Breast epithelium (tissue), 4 donors: Measurements from ENCODE around the gene FOXA2. TPM values are rescaled to one million over a fixed set of nuclear protein-coding genes. Genes with fewer than 3 reads are reported as not detected.

ENCODE experiments used
- DNase-seq, 2 donors: peaks; one replicate each; pipeline ENCODE4 v3.0.0-alpha.2; 2019; ENCODE audit warnings: low spot score in 2 of 2
- H3K27ac ChIP-seq, 2 donors: fragments of 200-600 bp; sonication (generic) in 1 of 2; one replicate each; pipeline ENCODE4 v1.5.1; 2016 to 2019; ENCODE audit warnings: mild to moderate bottlenecking in 1 of 2
- H3K27me3 ChIP-seq, 2 donors: fragments of 200-600 bp; sonication (generic) in 1 of 2; one replicate each; pipeline versions ENCODE4 v1.5.1 to v1.6.0; 2017 to 2019; ENCODE audit warnings: control low read depth in 1 of 2, mild to moderate bottlenecking in 1 of 2
- H3K36me3 ChIP-seq: fragments of 200-600 bp; one replicate; pipeline ENCODE4 v1.5.1; 2019
- H3K4me1 ChIP-seq, 2 donors: fragments of 200-600 bp; sonication (generic); one replicate each; pipeline ENCODE4 v1.5.1; 2016 to 2019; ENCODE audit warnings: control low read depth in 1 of 2
- H3K4me3 ChIP-seq, 3 donors: fragments of 200-600 bp; sonication (generic); 1 replicate in 2 of 3; 2 replicates in 1 of 3; pipeline ENCODE4 v1.5.1; 2016 to 2019; ENCODE audit warnings: mild to moderate bottlenecking in 3 of 3, moderate library complexity in 2 of 3
- H3K9me3 ChIP-seq, 2 donors: fragments of 200-600 bp; sonication (generic) in 1 of 2; one replicate each; pipeline ENCODE4 v1.5.1; 2016 to 2019; ENCODE audit warnings: control low read depth in 1 of 2
- POLR2A ChIP-seq: fragments of 450-650 bp; IDR thresholded peaks from one replicate; pipeline ENCODE4 v1.6.1; 2016; ENCODE audit warnings: antibody characterized with exemption, mild to moderate bottlenecking, moderate library complexity
- POLR2AphosphoS5 ChIP-seq, 3 donors: sonication (generic); formaldehyde crosslinking; IDR thresholded peaks; one replicate each; pipeline ENCODE4 v1.6.1; 2017; ENCODE audit warnings: antibody characterized with exemption in 3 of 3
- intact Hi-C: fragments of 100-400 bp; cut with DNase I; formaldehyde crosslinking; loops from one replicate; pipeline ENCODE4 v1.15.1; 2023; ENCODE audit warnings: low total_unique reads
- total RNA-seq, 3 donors: library from RNA; depleted of rRNA; stranded (reverse); fragments of >200 nt; gene quantifications; one replicate each; pipeline ENCODE4 v1.1.0, GENCODE V29; 2016
- TF ChIP-seq, protein P1 (sequence below), 3 donors: fragments of 450-650 bp; IDR thresholded peaks; one replicate each; pipeline ENCODE4 v1.5.1; 2016 to 2017; ENCODE audit warnings: antibody characterized with exemption in 3 of 3, mild to moderate bottlenecking in 3 of 3, moderate library complexity in 3 of 3

The FOXA2 gene
- total RNA-seq, 3 donors from 2014 or later = not detected

GRCh38 chr20:22545045-22545444 is 39.3 kb downstream of the FOXA2 start:
- H3K9me3 ChIP-seq = no peaks in the 10 kb centered on the region
- no peak overlapping the region for H3K27ac ChIP-seq
- H3K4me3 ChIP-seq = no peak overlapping the region
- peaks cover 0 to 7% of the 10 kb centered on the region in 2 donors for H3K27me3 ChIP-seq
- no peaks in the 10 kb centered on the region for H3K4me1 ChIP-seq
- DNase-seq = no peak
- TF ChIP-seq POLR2A = no peak
- intact Hi-C loops = no loop called here
- H3K36me3 ChIP-seq = no peaks in the 10 kb centered on the region

- H3K36me3 ChIP-seq = no peaks in the 10 kb centered on the region
- H3K27ac ChIP-seq = no peak overlapping the region
- DNase-seq = no peak
- H3K4me1 ChIP-seq = no peaks in the 10 kb centered on the region
- TF ChIP-seq, protein P1, sequence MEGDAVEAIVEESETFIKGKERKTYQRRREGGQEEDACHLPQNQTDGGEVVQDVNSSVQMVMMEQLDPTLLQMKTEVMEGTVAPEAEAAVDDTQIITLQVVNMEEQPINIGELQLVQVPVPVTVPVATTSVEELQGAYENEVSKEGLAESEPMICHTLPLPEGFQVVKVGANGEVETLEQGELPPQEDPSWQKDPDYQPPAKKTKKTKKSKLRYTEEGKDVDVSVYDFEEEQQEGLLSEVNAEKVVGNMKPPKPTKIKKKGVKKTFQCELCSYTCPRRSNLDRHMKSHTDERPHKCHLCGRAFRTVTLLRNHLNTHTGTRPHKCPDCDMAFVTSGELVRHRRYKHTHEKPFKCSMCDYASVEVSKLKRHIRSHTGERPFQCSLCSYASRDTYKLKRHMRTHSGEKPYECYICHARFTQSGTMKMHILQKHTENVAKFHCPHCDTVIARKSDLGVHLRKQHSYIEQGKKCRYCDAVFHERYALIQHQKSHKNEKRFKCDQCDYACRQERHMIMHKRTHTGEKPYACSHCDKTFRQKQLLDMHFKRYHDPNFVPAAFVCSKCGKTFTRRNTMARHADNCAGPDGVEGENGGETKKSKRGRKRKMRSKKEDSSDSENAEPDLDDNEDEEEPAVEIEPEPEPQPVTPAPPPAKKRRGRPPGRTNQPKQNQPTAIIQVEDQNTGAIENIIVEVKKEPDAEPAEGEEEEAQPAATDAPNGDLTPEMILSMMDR (IDR thresholded peaks at IDR 0.05) = no peak
- TF ChIP-seq POLR2A (no peak), POLR2AphosphoS5 (IDR thresholded peaks at IDR 0.05) (no peak)
- peaks cover 0 to 7% of the 10 kb centered on the region in 2 donors for H3K27me3 ChIP-seq
- intact Hi-C loops = no loop called here
- no peaks in the 10 kb centered on the region for H3K9me3 ChIP-seq
- H3K4me3 ChIP-seq = no peak overlapping the region
Observed at GRCh38 chr20:22544462-22544861, 39.9 kb downstream of the FOXA2 start.

- peaks cover 0 to 7% of the 10 kb centered on the region in 2 donors for H3K27me3 ChIP-seq
- no peak for DNase-seq
- H3K4me3 ChIP-seq = no peak overlapping the region
- no peak overlapping the region for H3K27ac ChIP-seq
- H3K9me3 ChIP-seq = no peaks in the 10 kb centered on the region
- H3K36me3 ChIP-seq = no peaks in the 10 kb centered on the region
- TF ChIP-seq POLR2AphosphoS5 (IDR thresholded peaks at IDR 0.05) = no peak
- TF ChIP-seq, protein P1 (IDR thresholded peaks at IDR 0.05) = no peak
- TF ChIP-seq POLR2A = no peak
- H3K4me1 ChIP-seq = no peaks in the 10 kb centered on the region
- intact Hi-C loops = no loop called here
Observed at GRCh38 chr20:22542427-22542826, 41.9 kb downstream of the FOXA2 start.

DNA sequence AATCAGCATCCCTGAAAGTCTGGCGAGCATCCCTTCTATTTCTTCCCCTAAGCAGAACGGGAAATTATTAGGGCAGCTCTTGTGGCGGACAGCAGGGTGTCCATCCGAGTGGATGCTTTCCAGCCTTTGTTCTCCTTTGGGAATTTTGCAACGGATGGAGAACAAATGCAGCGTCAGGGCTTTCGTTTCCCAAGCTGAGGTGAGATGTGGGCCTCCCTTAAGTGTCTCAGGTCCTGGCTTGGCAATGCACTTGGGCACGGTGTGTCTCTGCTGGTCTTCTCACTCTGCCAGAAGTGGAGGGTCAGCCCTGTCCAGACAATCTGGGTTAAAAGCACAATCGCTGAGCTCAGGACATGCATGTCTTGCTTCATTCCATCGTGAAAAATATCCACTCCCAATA is 43.5 kb downstream of the FOXA2 start:
- intact Hi-C loops = no loop called here
- TF ChIP-seq, protein P1 (IDR thresholded peaks at IDR 0.05) = no peak
- no peak for TF ChIP-seq POLR2A
- no peak for TF ChIP-seq POLR2AphosphoS5 (IDR thresholded peaks at IDR 0.05)
- no peaks in the 10 kb centered on the region for H3K4me1 ChIP-seq
- no peak overlapping the region for H3K27ac ChIP-seq
- H3K4me3 ChIP-seq = no peak overlapping the region
- H3K9me3 ChIP-seq = no peaks in the 10 kb centered on the region
- peaks cover 0 to 7% of the 10 kb centered on the region in 2 donors for H3K27me3 ChIP-seq
- H3K36me3 ChIP-seq = no peaks in the 10 kb centered on the region
- no peak for DNase-seq

GRCh38 chr20:22536956-22537756 is 47.2 kb downstream of the FOXA2 start:
- H3K36me3 ChIP-seq = no peaks in the 10 kb centered on the region
- no peak for DNase-seq
- H3K27ac ChIP-seq = no peak overlapping the region
- H3K27me3 ChIP-seq = peaks cover 0 to 3% of the 10 kb centered on the region in 2 donors
- no peaks in the 10 kb centered on the region for H3K4me1 ChIP-seq
- no peak overlapping the region for H3K4me3 ChIP-seq
- intact Hi-C loops = no loop called here
- H3K9me3 ChIP-seq = no peaks in the 10 kb centered on the region
- TF ChIP-seq POLR2AphosphoS5 (IDR thresholded peaks at IDR 0.05) = no peak
- TF ChIP-seq POLR2A = no peak
- TF ChIP-seq, protein P1 (IDR thresholded peaks at IDR 0.05) = no peak
